Suppressor macrophage treated with lipopolysaccharide for 1 hour (primary cell): ENCODE results near the gene FYN.
"Not testable (repeated sequence)": the region's sequence is repeated elsewhere in the genome, so short reads cannot be mapped to it uniquely, and the experiment has no call there.

Experiments used
- DNase-seq, 3 donors: peaks; one replicate each; pipeline ENCODE4 v3.0.0-alpha.2; 2020 to 2022

FYN gene

DNA sequence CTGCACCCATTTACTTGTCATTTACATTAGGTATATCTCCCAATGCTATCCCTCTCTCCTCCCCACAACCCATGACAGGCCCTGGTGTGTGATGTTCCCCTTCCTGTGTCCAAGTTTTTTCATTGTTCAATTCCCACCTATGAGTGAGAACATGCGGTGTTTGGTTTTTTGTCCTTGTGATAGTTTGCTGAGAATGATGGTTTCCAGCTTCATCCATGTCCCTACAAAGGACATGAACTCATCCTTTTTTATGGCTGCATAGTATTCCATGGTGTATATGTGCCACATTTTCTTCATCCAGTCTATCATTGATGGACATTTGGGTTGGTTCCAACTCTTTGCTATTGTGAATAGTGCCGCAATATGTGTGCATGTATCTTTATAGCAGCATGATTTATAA lies 87.1 kb downstream of the FYN start:
- DNase-seq = not testable (repeated sequence)

DNA sequence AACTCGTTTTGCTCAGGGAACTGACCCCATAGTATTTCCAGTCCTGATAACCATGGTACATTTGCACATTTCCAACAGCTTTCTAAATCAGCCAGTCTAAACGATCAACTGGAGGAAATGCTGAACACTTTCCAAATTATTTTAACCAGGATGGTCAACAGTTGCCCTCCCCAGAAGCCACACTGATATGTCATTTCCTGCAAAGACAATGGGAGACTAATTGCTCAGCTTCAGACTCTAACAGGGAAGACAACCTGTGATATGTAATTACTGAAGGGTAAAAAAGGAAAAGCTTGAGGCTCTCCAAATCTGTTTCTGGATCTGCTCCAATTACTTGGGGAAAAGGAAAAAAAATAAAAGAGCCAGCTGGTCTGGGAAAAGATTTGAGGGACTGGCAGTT lies 88.8 kb downstream of the FYN start:
- no peak for DNase-seq

DNA sequence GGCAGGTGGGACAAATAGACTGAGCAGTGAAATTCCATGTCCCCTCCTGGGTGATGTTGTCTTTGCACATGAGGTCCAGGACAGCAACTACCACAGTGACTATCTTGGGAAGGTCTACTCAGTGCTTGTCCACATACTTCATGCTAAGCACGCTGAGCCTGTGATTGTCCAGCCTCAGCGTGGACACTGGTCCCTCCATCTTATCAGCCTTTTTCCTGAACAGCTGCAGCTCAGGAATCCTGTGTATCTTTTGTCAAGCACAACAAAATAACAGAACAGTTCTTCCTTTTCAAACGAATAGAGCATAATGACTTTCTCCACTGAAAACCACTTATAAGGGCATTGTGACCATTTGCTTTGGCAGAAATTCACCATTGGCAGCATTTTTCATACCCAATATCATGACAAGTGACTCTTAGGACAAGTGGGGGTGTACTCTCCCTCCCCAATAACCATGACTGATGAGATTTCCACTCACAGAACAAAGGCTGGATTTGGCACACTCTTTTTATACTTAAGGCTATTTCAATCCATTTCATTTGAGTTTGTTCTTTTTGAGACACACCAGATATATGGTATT lies 90.3 kb downstream of the FYN start:
- no peak for DNase-seq

DNA sequence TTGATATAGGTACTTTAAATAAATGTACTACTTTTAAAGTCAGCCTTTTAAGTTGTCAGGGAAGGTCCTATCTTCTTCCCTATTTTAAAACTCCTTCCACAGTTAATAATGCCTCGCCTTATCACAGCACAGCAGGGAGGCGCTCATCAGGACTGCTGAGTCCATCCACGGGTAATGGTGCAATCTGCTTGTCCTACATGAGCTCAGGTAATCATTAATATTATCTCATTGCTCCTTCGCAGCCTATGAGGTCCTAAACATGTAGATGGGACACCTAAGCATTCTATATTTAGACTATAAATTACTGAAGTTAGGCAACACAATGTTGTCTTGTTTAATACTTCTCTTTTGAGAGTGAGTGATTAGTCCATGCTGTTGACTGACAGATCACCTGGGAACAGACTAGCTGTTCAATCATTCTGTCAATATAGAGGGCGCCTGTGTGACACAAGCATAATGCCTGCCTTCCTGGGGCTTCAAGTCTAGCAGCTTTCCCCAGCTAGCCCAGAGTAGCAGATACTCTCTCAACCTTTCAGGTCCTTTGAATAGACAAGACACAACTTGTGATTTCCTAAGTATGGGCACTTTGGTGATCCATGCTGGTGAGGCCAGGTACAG lies 91.0 kb downstream of the FYN start:
- no peak for DNase-seq

DNA sequence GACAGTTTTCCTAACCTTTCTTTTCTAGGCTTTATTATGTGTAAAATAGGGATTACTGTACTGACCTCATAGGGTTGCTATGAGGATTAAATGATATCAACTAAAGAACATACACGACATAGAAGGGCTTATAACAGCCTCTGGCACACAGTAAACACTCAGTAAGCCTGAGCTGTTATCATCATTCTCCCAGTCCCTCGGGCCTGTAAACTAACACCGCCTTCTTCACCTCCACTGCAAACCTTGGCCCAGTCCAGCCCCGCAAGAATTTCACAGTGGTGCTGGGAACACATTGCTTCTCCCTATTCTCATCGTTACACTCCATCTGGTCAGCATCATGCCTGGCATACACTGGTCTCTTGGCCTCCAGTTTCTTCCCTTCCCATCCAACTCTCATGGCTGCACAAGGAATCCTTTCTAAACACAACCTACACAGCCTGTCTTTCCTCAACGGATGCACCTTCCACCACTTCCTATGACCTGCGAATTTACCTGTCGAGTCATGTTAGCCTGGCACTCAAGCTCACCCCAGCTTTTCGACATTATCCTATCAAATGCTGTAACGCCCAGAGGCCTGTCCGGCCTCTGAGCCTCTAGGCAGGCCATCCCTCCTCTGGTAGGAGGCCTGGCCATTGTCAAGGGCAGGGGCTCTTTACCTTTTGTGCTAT lies 92.1 kb downstream of the FYN start:
- no peak for DNase-seq

DNA sequence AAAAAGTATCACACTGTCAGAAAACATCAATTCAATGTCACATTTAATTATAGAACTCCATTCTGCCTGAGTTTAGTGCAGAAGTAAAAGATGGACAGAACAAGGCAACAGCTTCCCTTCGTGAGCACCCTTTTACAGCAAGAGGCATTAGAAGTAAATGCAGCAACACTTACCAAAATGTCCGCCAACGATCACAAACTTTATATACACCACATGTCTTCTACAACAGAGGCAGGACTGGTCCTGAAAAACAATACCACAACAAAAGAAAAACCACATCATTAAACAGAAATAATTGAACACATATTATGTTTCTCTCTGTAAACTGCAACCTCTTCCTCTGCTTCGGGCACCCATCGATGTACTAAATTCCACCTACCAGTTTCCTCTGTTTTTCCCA lies 92.9 kb downstream of the FYN start:
- no peak for DNase-seq

DNA sequence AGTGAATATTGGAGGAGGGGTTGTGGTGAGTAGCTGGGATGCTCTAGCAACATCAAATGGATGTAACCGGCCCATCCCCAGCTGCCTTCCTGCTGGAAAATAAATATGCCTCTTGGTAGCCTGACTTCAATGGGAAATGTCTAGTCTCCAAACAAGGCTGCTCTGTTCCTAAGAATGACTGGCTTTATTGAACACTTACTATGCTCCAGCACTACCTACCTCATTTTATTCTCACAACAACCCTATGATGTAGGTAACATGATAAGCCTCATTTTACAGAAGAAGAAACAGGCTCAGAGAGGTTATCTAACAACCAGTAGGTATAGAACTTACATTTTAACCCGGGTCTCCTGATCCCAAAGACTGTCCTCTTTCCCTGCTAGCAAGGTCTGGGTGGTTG lies 93.6 kb downstream of the FYN start:
- DNase-seq = no peak

DNA sequence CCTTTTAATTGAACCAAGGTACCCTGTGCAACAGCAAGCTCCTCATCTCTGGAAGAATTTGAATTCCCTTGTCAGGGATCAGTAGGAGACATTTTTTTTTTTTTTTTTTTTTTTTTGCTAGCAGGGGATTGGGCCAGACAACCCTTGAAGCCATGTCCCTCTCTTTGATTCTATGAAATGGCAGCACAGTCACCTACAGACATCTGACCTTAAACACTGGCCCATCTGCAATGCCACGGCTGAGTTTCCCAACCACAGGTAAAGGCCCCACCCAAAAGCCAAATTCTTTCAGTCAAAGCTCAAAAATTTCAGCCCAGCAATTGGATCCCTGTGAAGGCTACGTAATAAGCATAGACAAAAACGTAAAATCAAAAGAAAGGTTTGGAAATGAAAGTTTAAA lies 94.2 kb downstream of the FYN start:
- DNase-seq = no peak

DNA sequence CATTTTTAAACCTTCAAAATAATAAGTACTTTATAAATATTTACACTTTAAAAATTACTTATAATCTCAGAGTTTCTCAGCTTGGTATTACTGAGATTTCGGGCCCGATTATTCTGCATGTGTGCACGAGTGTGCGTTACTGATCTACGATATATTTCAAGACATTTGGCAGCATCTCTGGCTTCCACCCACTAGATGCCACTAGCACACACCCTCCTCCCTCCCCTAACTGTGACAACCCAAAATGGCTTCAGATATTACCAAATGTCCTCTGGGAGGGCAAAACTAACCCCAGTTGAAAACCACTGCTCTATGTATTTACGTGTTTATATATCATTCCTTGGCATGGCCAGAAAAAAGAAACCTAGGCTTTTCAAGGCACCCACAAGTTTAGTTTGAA lies 95.9 kb downstream of the FYN start:
- DNase-seq = no peak

DNA sequence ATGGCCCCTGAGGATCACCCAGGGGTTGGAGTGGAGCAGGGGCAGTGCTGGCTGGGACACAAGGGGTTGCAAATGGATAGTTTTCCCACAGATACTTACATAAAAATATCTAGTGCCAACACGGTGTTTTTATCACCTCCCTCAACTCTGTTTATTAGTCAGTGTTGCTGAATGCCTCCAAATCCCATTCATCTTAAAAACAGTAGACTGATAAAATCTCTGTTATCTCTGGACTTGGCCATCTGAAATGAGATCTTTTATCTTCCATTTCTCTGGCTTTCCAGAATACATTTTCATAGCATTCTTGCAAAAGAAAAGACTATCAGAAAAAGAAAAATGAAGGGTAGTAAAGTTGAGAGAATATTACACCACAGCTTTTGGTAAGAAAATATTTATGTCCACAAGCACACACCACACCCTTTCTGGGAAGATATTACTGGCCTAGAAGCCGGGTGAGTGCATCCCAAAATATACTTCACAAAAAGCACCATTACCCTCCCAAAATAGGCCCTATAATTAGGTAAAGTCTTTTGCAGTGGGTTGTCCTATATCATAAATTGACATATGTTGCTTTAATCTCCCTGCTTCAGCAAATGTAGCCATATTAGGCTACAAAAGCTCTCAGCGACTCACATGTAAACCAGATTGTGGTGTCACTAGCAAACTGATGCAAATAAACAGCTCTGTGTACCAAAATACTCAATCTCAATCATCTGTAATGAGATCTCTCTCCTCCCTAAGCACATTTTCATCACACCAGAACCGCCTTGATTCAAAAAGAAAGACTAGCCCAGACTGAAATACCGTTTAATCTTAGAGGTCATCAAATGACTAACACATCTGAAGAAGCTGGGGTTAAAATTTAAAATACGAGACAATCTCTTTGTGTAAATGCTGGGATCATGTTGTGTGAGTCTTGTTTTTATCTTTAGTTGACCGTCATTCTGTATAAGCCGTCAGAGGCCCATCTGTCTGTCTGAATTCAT lies 96.7 kb downstream of the FYN start:
- DNase-seq = no peak

DNA sequence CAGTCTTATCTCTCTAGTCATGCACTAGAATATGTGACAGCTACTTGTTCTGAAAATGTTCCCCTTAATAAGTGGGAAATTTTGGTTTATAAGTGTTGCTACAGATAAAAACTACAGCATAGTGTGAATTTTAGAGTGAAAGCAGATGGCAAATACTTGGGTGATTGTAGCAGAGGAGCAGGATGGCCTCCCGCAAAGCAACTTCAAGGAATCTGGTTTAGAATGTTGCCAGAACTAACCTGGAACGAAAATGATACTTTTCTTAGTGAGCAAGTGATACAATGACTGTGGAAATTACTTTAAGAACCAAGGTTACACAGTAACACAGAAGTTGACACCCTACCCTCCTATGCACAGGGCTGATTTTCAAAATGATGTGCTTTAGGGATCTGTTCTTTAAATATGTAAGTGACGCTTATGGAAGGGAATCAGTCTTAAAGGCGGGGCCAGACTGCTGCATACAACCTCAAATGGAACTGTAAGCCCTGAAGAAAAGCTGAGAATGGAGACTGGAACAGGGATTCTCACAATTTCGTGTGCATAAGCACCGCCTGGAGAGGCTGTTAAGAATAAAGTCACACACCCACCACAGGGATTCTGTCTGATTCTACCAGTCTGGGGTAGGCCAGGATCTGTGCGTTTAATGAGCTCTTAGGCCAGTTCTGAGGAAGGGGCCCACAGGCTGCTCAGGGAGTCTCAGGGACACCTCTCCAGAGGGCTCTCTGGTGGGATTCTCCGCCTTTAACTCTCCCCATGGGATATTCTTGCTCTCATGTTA lies 97.9 kb downstream of the FYN start:
- no peak for DNase-seq

DNA sequence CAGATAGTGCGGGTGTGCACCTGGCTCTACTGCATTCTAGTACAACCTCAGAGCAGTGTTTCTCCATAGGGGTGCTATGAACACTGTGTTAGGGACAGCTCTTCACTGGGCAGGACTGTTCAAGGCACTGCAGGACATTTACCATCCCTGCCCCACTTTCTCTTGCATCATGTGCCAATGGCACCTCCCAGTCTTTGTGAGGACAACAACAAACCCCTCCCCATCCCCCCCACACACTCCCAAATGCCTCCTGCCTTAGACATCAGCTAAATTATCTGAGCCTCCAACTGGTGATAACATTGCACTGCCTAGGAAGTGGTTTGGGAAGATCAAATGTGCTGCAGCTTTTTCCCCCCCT lies 98.9 kb downstream of the FYN start:
- no peak for DNase-seq

DNA sequence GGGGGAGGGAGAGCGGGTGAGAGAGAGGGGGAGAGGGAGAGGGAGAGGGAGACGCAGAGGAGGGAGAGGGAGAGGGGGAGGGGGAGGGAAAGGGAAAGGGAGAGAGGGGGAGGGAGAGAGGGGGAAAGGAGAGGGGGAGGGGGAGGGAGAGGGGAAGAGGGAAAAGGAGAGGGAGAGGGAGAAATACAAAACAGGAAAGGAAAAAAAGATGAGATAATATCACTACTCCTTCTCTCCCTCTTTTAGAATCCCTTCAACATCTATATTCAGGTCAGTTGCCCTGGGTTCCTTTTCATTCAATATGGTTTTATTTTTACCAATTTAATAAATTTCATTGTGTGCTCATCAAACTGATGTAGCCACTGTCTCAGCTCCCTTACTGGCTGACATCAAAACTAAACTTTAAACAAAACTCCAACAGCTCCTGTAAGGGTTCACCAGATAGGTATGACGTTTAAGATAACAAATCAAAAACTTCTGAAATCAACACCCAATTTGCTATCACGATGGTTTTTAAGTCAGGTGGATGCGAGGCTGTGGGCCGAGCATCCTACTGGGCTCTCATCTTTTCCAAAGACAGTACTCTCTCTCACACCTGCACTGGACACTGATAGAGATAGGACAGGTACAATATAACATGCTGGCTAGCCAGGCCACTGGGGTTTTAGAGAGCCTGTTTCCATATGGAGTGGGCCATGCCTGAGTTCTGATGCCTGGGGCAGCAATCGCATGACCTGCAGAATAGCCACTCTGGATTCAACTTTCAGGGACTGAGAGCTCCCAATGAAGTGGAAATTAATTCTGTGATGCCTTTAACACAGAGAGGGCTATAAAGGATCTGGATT lies 99.5 kb downstream of the FYN start:
- no peak for DNase-seq

DNA sequence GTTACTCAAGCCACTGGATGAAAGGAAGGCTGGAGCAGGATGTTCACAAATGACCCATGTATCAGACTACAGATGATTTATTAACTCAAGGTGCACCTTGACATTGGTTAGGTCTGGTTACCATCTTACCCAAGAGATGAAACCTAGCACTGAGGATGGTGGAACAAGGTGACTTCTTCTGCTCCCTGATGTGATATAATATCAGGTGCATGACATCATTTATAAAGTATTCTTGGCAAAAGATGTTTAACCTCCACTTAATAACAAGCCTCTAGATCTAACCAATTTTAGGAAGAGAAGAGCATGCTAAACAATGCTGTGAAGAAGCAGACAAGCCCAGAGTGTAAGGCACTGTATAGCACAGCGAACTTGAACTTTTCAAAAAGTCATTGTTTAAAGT lies 100.9 kb downstream of the FYN start:
- DNase-seq = no peak

DNA sequence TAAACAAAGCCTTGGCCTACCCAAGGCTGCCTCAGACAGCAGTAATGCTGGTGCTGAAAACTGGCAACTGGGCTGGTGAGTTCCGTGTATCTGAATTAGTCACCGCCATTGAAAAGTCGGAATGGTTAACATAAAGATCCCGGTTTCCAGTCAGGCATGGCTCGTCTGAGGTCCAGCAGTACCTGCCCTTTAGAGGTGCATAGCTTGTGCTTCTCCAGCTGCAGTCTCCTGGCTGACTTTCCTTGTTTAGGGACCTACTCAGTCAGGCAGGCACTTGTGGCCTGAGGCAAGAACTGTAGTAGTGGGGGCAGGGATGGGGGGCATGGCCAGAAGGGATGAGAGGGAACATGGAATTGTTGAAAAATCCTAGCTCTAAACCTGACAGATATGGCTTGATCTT lies 101.6 kb downstream of the FYN start:
- no peak for DNase-seq

DNA sequence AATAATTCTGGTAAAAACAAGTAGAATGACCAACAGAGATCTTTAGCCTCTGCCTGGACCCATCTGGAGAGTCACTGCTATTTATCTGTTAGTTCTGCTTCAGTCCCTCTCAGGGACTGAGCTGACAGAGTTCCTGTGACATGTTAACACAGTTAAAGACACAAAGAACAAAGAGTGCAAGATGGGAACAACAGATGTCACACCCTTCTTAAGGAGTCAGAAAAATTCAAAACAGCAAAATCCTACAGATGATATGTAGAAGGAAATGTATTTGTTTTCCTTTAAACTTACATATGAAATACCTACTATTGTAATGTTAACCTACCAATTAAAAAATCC lies 102.2 kb downstream of the FYN start:
- no peak for DNase-seq

DNA sequence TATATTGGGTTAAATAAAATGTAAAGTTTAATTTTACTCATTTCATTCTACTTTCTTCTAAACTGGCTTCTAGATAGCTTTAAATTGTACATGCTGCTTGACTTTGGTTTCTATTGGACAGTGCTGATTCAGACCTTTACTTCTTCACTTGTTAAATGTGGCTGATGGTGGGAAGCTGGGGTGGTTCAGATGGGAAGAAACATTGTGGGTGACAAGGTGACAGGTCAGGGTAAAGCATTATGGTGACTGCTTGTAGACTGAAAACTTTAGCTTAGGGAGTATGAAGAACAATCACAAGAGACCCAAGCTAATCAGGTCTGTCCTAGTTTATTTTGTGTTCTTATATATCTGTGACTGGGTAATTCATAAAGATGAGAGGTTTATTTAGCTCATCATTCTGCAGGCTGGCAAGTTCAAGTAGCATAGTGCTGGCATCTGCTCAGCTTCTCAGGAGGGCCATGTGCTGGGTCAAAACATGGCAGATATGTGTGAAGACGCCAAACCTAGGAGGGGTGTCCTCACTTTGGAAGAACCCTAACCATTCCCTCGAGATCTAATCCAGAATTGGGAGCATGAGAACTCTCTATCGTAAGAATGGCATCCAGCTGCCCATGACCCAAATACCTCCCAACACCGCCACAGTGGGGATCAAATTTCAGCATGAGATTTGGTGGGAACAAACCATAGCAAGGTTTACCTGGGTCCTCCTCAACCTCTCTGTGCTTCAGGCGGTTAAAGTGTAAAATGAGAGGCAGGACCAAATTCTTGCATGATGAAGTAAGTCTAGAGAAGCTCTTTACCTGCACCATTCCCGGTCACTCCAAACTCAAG lies 102.8 kb downstream of the FYN start:
- no peak for DNase-seq

DNA sequence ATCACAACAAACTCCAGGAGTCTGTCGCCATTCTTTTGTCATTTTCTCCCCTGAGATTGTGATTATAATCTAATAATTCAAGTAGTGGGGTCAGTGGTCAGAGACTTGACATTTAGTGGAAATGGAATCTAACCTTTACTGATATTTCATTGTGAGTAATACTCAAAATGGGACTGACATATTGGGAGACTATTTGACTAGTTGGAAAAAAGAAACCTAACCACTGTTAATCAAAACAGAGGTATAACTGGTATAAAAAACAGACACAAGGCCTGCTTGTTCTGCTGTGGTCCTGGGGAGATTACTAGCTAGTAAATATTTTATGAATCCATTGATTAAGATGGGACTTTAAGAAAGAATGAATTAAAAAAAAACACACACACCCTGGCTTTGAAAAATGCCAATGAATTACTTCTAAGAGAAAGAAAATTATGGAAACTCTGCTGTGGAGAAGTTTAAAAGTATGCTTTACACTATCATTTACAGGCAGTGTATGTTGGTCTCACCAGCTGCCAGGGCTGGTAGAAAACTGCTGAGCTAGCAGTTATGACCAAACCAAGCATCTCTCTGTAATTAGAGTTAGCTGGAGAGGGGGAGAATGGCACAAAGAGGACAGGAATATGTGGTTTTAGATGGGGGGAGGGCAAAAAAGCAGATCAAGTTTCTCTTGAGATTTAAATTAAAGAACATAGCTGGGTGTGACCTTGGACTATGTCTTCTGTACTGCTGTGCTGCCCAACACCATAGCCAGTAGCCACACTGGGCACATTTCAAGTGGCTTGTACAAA lies 103.7 kb downstream of the FYN start:
- no peak for DNase-seq

DNA sequence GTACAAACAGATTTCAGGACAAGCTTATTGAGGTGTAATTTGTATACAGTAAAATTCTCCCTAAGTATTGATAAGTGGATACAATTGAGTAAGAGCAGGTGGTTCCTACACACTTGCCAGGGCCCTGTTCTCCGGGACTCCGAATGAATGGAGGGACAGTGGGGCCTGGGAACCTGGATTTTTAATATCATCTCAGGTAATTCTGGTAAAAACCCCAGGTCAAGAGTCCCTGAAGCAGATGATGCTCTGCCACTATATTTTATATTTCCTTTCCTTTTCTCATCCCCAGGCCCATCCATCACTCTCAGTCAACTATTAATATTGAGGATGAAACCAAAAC lies 104.9 kb downstream of the FYN start:
- no peak for DNase-seq

DNA sequence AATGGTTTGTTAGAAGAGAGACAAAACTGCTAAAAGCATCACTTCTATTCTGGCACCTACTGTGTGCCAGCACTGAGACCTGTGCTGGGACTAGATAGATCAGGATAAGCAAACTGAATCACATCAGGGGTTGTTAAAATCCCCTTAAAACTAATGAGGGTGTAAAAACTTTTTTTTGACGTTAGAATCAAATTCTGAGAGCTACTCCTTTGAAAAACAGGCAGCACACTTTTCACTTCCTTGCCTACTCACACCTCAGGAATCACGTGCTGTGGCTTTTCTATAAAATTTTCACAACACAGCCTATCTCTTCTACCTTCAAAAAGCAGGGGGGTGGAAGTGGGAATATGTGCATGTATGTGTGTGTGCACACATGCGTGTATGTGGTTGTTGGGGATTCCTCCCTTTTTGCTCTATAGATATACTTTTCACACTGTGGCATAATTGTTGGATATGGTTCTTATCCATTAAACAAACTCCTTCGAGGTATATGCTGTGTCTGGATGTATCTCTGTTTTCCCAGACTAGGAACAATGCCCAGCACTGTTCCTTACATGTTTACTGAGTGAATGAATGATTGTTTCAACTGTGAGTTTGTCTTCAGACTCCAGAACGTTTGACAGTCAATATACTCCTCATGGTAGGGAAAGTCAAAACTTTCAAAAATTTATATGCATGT lies 105.4 kb downstream of the FYN start:
- no peak for DNase-seq
